C4-2B (cell line): Measurements from ENCODE around the gene NAV2.

Experiments used
- ZFX ChIP-seq: fragments of 450-650 bp; IDR thresholded peaks from 2 replicates; pipeline ENCODE4 v1.6.1; 2017
- TF ChIP-seq, protein P1 (sequence below): fragments of 450-650 bp; conservative IDR thresholded peaks from 2 replicates; pipeline ENCODE4 v1.5.1; 2017; ENCODE audit warnings: mild to moderate bottlenecking

DNA sequence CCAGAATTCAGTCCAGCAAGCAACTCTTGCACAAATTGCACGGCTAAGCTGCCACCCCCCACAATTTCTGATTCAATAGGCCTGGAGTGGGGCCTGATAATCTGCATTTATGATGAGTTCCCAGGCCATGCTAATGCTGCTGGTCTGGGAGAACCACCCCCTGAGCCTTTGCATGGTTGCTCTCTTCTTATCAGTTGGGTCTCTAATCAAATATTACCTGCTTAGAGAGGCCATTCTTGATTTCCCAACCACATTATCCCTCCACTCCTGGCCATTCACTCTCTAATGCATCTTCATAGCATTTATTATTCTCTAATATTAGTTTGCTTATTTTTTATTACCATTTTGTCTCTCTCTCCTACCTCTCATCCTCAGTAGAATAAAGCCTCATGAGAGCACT lies 99.5 kb downstream of the NAV2 start:
- TF ChIP-seq, protein P1, sequence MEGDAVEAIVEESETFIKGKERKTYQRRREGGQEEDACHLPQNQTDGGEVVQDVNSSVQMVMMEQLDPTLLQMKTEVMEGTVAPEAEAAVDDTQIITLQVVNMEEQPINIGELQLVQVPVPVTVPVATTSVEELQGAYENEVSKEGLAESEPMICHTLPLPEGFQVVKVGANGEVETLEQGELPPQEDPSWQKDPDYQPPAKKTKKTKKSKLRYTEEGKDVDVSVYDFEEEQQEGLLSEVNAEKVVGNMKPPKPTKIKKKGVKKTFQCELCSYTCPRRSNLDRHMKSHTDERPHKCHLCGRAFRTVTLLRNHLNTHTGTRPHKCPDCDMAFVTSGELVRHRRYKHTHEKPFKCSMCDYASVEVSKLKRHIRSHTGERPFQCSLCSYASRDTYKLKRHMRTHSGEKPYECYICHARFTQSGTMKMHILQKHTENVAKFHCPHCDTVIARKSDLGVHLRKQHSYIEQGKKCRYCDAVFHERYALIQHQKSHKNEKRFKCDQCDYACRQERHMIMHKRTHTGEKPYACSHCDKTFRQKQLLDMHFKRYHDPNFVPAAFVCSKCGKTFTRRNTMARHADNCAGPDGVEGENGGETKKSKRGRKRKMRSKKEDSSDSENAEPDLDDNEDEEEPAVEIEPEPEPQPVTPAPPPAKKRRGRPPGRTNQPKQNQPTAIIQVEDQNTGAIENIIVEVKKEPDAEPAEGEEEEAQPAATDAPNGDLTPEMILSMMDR = no peak
- no peak for TF ChIP-seq ZFX
